Subcutaneous abdominal adipose tissue (tissue), 5 donors: Measurements from ENCODE around the gene PPP1R1A.

Experiments used
- H3K27ac ChIP-seq: one replicate; pipeline ENCODE4 v1.7.0; 2013; ENCODE audit warnings: low read depth, mild to moderate bottlenecking, inconsistent platforms, low read length, moderate library complexity
- H3K27me3 ChIP-seq, 5 donors: one replicate each; pipeline ENCODE4 v1.7.0; 2013; ENCODE audit warnings: low read length in 5 of 5, inconsistent platforms in 1 of 5; ENCODE audit not compliant: control insufficient read depth in 5 of 5, insufficient read depth in 4 of 5
- H3K36me3 ChIP-seq, 5 donors: one replicate each; pipeline ENCODE4 v1.7.0; 2013; ENCODE audit warnings: low read length in 5 of 5; ENCODE audit not compliant: control insufficient read depth in 5 of 5, insufficient read depth in 5 of 5
- H3K4me1 ChIP-seq, 5 donors: one replicate each; pipeline ENCODE4 v1.7.0; 2013; ENCODE audit warnings: low read length in 5 of 5, mild to moderate bottlenecking in 3 of 5, moderate library complexity in 1 of 5; ENCODE audit not compliant: control insufficient read depth in 5 of 5, insufficient read depth in 5 of 5
- H3K4me3 ChIP-seq, 5 donors: one replicate each; pipeline ENCODE4 v1.7.0; 2013; ENCODE audit warnings: low read length in 5 of 5, low read depth in 1 of 5
- H3K9ac ChIP-seq, 5 donors: one replicate each; pipeline ENCODE4 v1.7.0; 2013; ENCODE audit warnings: low read length in 5 of 5, mild to moderate bottlenecking in 4 of 5, moderate library complexity in 3 of 5
- H3K9me3 ChIP-seq, 5 donors: one replicate each; pipeline ENCODE4 v1.7.0; 2013; ENCODE audit warnings: low read length in 5 of 5; ENCODE audit not compliant: control insufficient read depth in 5 of 5
- donor health status: healthy.
- donor health status: healthy.
- donor health status: healthy.
- donor health status: healthy.
- donor health status: healthy.

Gene PPP1R1A

GRCh38 chr12:54565310-54565985 is 23.0 kb downstream of the PPP1R1A start:
- H3K4me1 ChIP-seq: peaks cover 0 to 30% (median 19%) of the 10 kb centered on the region in 5 donors
- H3K4me3 ChIP-seq: no peak overlapping the region
- peak overlapping the region in 2 of 5 donors; percentile 1 to 6 for H3K9ac ChIP-seq
- no peaks in the 10 kb centered on the region for H3K9me3 ChIP-seq
- peaks cover 0 to 16% (median 11%) of the 10 kb centered on the region in 5 donors for H3K36me3 ChIP-seq
- no peaks in the 10 kb centered on the region for H3K27me3 ChIP-seq
- H3K27ac ChIP-seq: no peak overlapping the region

GRCh38 chr12:54564768-54565167 is 23.7 kb downstream of the PPP1R1A start:
- Histone ChIP-seq H3K9ac (no peak overlapping the region), H3K4me1 (peaks cover 2 to 37% (median 25%) of the 10 kb centered on the region in 5 donors), H3K36me3 (peaks cover 0 to 10% (median 6%) of the 10 kb centered on the region in 5 donors), H3K27ac (no peak overlapping the region), H3K4me3 (no peak overlapping the region), H3K27me3 (no peaks in the 10 kb centered on the region), H3K9me3 (no peaks in the 10 kb centered on the region)

DNA sequence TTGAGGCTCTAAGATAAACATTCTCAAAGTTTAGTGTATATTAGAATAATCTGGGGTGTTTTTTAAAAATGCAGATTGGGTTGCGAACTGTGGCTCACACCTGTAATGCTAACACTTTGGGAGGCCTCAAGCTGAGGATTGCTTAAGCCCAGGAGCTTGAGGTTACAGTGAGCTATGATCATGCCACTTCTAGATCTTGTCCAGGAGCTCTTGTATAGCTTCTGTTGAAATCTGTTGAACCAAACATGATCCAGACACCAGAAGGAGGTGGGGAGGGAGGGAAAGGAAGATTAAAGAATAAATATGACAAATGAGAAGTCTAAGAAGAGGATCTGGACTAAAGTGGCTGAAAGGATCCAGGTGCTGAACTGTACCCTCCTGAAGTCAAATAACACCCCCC is 24.7 kb downstream of the PPP1R1A start:
- H3K9ac ChIP-seq: no peak overlapping the region
- H3K4me3 ChIP-seq: no peak overlapping the region
- H3K36me3 ChIP-seq: peaks cover 0 to 3% (median 0%) of the 10 kb centered on the region in 5 donors
- H3K4me1 ChIP-seq: peaks cover 2 to 40% (median 27%) of the 10 kb centered on the region in 5 donors
- no peaks in the 10 kb centered on the region for H3K9me3 ChIP-seq
- H3K27me3 ChIP-seq: peaks cover 0 to 2% (median 0%) of the 10 kb centered on the region in 5 donors
- H3K27ac ChIP-seq: no peak overlapping the region

GRCh38 chr12:54562750-54563356 is 25.6 kb downstream of the PPP1R1A start:
- peak overlapping the region in 1 of 5 donors; percentile 66 for H3K4me3 ChIP-seq
- peak overlapping the region in 1 of 5 donors; percentile 4 for H3K9ac ChIP-seq
- peaks cover 0 to 3% (median 0%) of the 10 kb centered on the region in 5 donors for H3K36me3 ChIP-seq
- peaks cover 2 to 40% (median 27%) of the 10 kb centered on the region in 5 donors for H3K4me1 ChIP-seq
- no peak overlapping the region for H3K27ac ChIP-seq
- no peaks in the 10 kb centered on the region for H3K9me3 ChIP-seq
- H3K27me3 ChIP-seq: peaks cover 0 to 2% (median 0%) of the 10 kb centered on the region in 5 donors

DNA sequence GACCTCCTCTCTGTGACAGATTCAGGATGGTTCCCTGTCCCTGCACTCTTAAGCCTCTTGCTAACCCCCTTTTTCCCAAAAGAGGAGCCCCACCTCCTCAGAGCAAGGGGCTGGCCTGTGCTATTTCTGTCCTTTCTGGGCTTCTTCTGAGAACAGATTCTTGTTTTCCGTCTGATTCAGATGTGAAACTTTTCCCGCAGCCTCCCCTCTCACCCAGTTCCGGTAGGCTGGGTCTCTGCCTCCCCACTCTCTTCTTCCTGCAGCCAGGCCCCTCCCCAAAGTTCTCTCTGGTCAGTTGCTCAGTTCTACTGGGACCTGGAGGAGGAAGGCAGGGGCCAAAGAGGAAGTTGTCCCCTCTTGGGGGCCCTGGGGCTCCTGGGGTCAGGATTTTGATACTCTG is 27.3 kb downstream of the PPP1R1A start:
- no peaks in the 10 kb centered on the region for H3K9me3 ChIP-seq
- H3K27me3 ChIP-seq: peaks cover 0 to 2% (median 0%) of the 10 kb centered on the region in 5 donors
- no peaks in the 10 kb centered on the region for H3K36me3 ChIP-seq
- H3K4me1 ChIP-seq: peaks cover 2 to 39% (median 27%) of the 10 kb centered on the region in 5 donors
- peak overlapping the region; percentile 92 for H3K27ac ChIP-seq
- peak overlapping the region; percentile 55 to 75 (median 66) for H3K4me3 ChIP-seq
- H3K9ac ChIP-seq: peak overlapping the region in 4 of 5 donors; percentile 12 to 87 (median 58)

GRCh38 chr12:54560374-54560858 is 28.0 kb downstream of the PPP1R1A start:
- H3K4me3 ChIP-seq: peak overlapping the region; percentile 55 to 75 (median 66)
- H3K27ac ChIP-seq: peak overlapping the region; percentile 92
- no peaks in the 10 kb centered on the region for H3K36me3 ChIP-seq
- H3K27me3 ChIP-seq: peaks cover 0 to 2% (median 0%) of the 10 kb centered on the region in 5 donors
- peak overlapping the region; percentile 26 to 87 (median 62) for H3K9ac ChIP-seq
- H3K4me1 ChIP-seq: peaks cover 2 to 36% (median 27%) of the 10 kb centered on the region in 5 donors
- H3K9me3 ChIP-seq: no peaks in the 10 kb centered on the region

GRCh38 chr12:54558759-54559158 is 29.7 kb downstream of the PPP1R1A start:
- Histone ChIP-seq H3K36me3 (no peaks in the 10 kb centered on the region), H3K27me3 (peaks cover 0 to 4% (median 0%) of the 10 kb centered on the region in 5 donors), H3K4me1 (peaks cover 2 to 36% (median 27%) of the 10 kb centered on the region in 5 donors), H3K4me3 (no peak overlapping the region), H3K27ac (no peak overlapping the region), H3K9me3 (no peaks in the 10 kb centered on the region), H3K9ac (no peak overlapping the region)

GRCh38 chr12:54558311-54558710 is 30.1 kb downstream of the PPP1R1A start:
- no peaks in the 10 kb centered on the region for H3K36me3 ChIP-seq
- no peaks in the 10 kb centered on the region for H3K9me3 ChIP-seq
- H3K4me1 ChIP-seq: peaks cover 2 to 36% (median 27%) of the 10 kb centered on the region in 5 donors
- no peak overlapping the region for H3K4me3 ChIP-seq
- H3K9ac ChIP-seq: no peak overlapping the region
- H3K27me3 ChIP-seq: peaks cover 0 to 4% (median 0%) of the 10 kb centered on the region in 5 donors
- no peak overlapping the region for H3K27ac ChIP-seq

DNA sequence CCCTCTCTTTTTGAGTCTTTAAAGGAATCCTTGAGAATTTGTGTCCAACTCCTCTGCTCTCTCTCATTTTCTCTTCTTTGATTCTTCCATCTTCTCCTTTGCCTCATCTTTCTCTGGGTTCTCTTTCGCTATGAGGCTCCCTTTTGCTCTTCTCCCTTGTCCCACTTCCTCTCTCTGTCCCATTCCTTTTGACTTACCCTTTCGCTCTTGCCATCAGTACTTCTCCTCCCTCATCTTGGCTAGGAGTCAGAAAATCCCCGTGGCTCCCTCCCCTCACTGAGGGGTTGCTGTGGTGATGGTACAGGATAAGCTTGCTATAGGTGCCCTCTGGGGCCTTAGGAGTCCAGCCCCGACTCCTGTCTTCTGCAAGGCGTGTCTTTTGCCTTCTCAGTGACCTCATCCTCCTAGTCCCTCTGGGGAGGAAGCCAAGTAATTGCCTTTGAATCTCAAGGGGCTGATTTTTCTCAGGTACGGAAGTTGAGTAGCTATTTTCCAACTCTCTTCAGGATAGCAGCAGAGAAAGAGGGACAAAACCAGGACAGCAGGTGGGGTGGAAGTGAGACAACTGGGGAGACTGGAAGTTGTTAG is 32.7 kb downstream of the PPP1R1A start:
- Histone ChIP-seq H3K27ac (no peak overlapping the region), H3K36me3 (no peaks in the 10 kb centered on the region), H3K4me1 (peaks cover 2 to 17% (median 13%) of the 10 kb centered on the region in 5 donors), H3K4me3 (no peak overlapping the region), H3K9me3 (no peaks in the 10 kb centered on the region), H3K9ac (no peak overlapping the region), H3K27me3 (peaks cover 0 to 4% (median 2%) of the 10 kb centered on the region in 5 donors)
